Endothelial cell of umbilical vein (primary cell): ENCODE data around the gene PYCR2. TPM values are rescaled to one million over a fixed set of nuclear protein-coding genes. Genes with fewer than 3 reads are reported as not detected.

Experiments used
- BruUV-seq: library from RNA; stranded (reverse); fragments of 400-500 nt; replicated peaks from 2 replicates; lab custom pipeline; 2021; lab: Mats Ljungman, UMichigan
- CTCF ChIA-PET: fragments of 300-600, 350-600 bp; sonication (Branson Sonifier 250); formaldehyde crosslinking; loops from one replicate; lab custom pipeline; 2021; ENCODE audit warnings: antibody characterized with exemption, inconsistent platforms; lab: Charles Lee
- POLR2A ChIA-PET: fragments of 300-600, 350-600 bp; sonication (Branson Sonifier 250); formaldehyde crosslinking; loops from one replicate; lab custom pipeline; 2021; ENCODE audit warnings: antibody characterized with exemption, inconsistent platforms; lab: Charles Lee
- DNase-seq: peaks from one replicate; pipeline ENCODE4 v3.0.0-alpha.2; 2011; ENCODE audit warnings: low read depth, low spot score
- FAIRE-seq: peaks from 2 replicates; lab custom pipeline; 2011; peaks lifted over from hg19 to GRCh38; lab: Jason Lieb, UNC
- H2AFZ ChIP-seq: 2 replicates; pipeline ENCODE4 v1.6.0; 2012; ENCODE audit warnings: low read depth, low read length, control low read depth, inconsistent platforms
- H3K27ac ChIP-seq: 2 replicates; pipeline ENCODE4 v1.5.1; 2011; ENCODE audit warnings: low read depth, mild to moderate bottlenecking, control low read depth, low read length, moderate library complexity; ENCODE audit not compliant: insufficient read depth
- H3K27me3 ChIP-seq, 2 experiments: 2 replicates each; pipeline versions ENCODE4 v1.6.0 to v1.6.1; 2011; ENCODE audit warnings: low read length in 2 of 2, mixed read lengths in 1 of 2; ENCODE audit not compliant: control insufficient read depth in 2 of 2, insufficient read depth in 2 of 2
- H3K36me3 ChIP-seq, 2 experiments: 2 replicates in 1 of 2; 3 replicates in 1 of 2; pipeline ENCODE4 v1.5.1; 2011; ENCODE audit warnings: low read length in 2 of 2, mild to moderate bottlenecking in 1 of 2, moderate library complexity in 1 of 2; ENCODE audit not compliant: control insufficient read depth in 2 of 2, insufficient read depth in 2 of 2; ENCODE audit errors: extremely low read depth in 1 of 2
- H3K4me1 ChIP-seq: 3 replicates; pipeline ENCODE4 v1.5.1; 2011; ENCODE audit warnings: mild to moderate bottlenecking, low read length; ENCODE audit not compliant: control insufficient read depth, insufficient read depth; ENCODE audit errors: extremely low read depth
- H3K4me2 ChIP-seq: 2 replicates; pipeline ENCODE4 v1.6.1; 2011; ENCODE audit warnings: low read length, control low read depth, mixed read lengths; ENCODE audit not compliant: insufficient read depth
- H3K4me3 ChIP-seq, 3 experiments: fragments of 200-600 bp in 1 of 3; sonication (generic), shearing (Covaris generic) in 1 of 3; replicated peaks in 1 of 3; 2 replicates each; pipeline ENCODE4 v1.5.1; 2011 to 2016; ENCODE audit warnings: control low read depth in 3 of 3, low read length in 3 of 3, mild to moderate bottlenecking in 2 of 3, inconsistent platforms in 1 of 3, low read depth in 1 of 3, moderate library complexity in 1 of 3; ENCODE audit not compliant: insufficient read depth in 1 of 3
- H3K79me2 ChIP-seq: 2 replicates; pipeline ENCODE4 v1.6.0; 2012; ENCODE audit warnings: low read length, inconsistent platforms; ENCODE audit not compliant: control insufficient read depth, insufficient read depth
- H3K9ac ChIP-seq: replicated peaks from 2 replicates; pipeline ENCODE3; 2011; ENCODE audit warnings: low read length, control low read depth; ENCODE audit not compliant: insufficient read depth; ENCODE audit errors: extremely low read depth
- H3K9me1 ChIP-seq: replicated peaks from 3 replicates; pipeline ENCODE4 v1.6.0; 2011; ENCODE audit warnings: mild to moderate bottlenecking, low read length; ENCODE audit not compliant: control insufficient read depth, insufficient read depth; ENCODE audit errors: extremely low read depth
- H3K9me3 ChIP-seq: replicated peaks from 2 replicates; pipeline ENCODE4 v1.5.1; 2012; ENCODE audit warnings: low read length, inconsistent platforms; ENCODE audit not compliant: control insufficient read depth, insufficient read depth
- H4K20me1 ChIP-seq: replicated peaks from 2 replicates; pipeline ENCODE3; 2011; ENCODE audit warnings: mild to moderate bottlenecking, low read length; ENCODE audit not compliant: control insufficient read depth, insufficient read depth; ENCODE audit errors: extremely low read depth
- EZH2 ChIP-seq: IDR thresholded peaks from 2 replicates; pipeline ENCODE4 v1.6.1; 2012; ENCODE audit warnings: borderline replicate concordance, low read depth, mild to moderate bottlenecking, moderate library complexity, low read length, inconsistent platforms; ENCODE audit not compliant: severe bottlenecking
- FOS ChIP-seq: IDR thresholded peaks from 2 replicates; pipeline ENCODE4 v1.6.1; 2011; ENCODE audit warnings: mild to moderate bottlenecking, low read length, moderate library complexity, borderline replicate concordance; ENCODE audit not compliant: insufficient read depth
- GATA2 ChIP-seq: IDR thresholded peaks from 2 replicates; pipeline ENCODE4 v1.7.0; 2011; ENCODE audit warnings: low read depth, mild to moderate bottlenecking, moderate library complexity, mixed read lengths, low read length; ENCODE audit not compliant: insufficient read length, insufficient read depth
- JUN ChIP-seq: IDR thresholded peaks from 2 replicates; pipeline ENCODE4 v1.6.1; 2011; ENCODE audit warnings: borderline replicate concordance, low read depth; ENCODE audit not compliant: insufficient read length, insufficient read depth
- MYC ChIP-seq: IDR thresholded peaks from one replicate; pipeline ENCODE4 v1.6.1; 2011; ENCODE audit warnings: mild to moderate bottlenecking, low read depth, low read length
- dilution Hi-C: fragments of 300-500 bp; cut with MboI; formaldehyde crosslinking; loops from one replicate; pipeline ENCODE4 v1.15.0; 2019; ENCODE audit warnings: low sequenced_read_pairs; ENCODE audit not compliant: extremely low pct_ligation_motif_present
- intact Hi-C: fragments of 100-400 bp; cut with micrococcal nuclease; formaldehyde crosslinking; loops from one replicate; pipeline ENCODE4 v1.10.0; 2022
- polyA plus RNA-seq, 4 experiments: library from polyadenylated mRNA; depleted of rRNA in 3 of 4; stranded (reverse) in 3 of 4; unstranded in 1 of 4; fragments of >200 nt; gene quantifications; 2 replicates each; pipeline versions ENCODE4 v1.2.1 to v1.2.3, GENCODE V29; 2011 to 2012; ENCODE audit warnings: missing spikeins in 1 of 4
- total RNA-seq: library from RNA; stranded (reverse); gene quantifications from 2 replicates; pipeline ENCODE4 v1.2.3, GENCODE V29; 2021
- TF ChIP-seq, protein P1 (sequence below), 2 donors: IDR thresholded peaks; 1 replicate in 1 of 2; 2 replicates in 1 of 2; pipeline ENCODE4 v1.5.1; 2011; ENCODE audit warnings: low read length in 2 of 2, mild to moderate bottlenecking in 2 of 2, moderate library complexity in 2 of 2, control low read depth in 1 of 2, inconsistent platforms in 1 of 2, low read depth in 1 of 2; ENCODE audit not compliant: insufficient read depth in 1 of 2; ENCODE audit errors: extremely low read depth in 1 of 2
- TF ChIP-seq, protein P2 (sequence below): IDR thresholded peaks from 2 replicates; pipeline ENCODE4 v1.6.1; 2011; ENCODE audit not compliant: insufficient read depth, insufficient read length

PYCR2 gene
- total and polyA plus RNA-seq, 2 donors (not counting 3 experiments of a cell fraction or from before 2014, with no cell fraction given), result 64.6 to 65.1 TPM

DNA sequence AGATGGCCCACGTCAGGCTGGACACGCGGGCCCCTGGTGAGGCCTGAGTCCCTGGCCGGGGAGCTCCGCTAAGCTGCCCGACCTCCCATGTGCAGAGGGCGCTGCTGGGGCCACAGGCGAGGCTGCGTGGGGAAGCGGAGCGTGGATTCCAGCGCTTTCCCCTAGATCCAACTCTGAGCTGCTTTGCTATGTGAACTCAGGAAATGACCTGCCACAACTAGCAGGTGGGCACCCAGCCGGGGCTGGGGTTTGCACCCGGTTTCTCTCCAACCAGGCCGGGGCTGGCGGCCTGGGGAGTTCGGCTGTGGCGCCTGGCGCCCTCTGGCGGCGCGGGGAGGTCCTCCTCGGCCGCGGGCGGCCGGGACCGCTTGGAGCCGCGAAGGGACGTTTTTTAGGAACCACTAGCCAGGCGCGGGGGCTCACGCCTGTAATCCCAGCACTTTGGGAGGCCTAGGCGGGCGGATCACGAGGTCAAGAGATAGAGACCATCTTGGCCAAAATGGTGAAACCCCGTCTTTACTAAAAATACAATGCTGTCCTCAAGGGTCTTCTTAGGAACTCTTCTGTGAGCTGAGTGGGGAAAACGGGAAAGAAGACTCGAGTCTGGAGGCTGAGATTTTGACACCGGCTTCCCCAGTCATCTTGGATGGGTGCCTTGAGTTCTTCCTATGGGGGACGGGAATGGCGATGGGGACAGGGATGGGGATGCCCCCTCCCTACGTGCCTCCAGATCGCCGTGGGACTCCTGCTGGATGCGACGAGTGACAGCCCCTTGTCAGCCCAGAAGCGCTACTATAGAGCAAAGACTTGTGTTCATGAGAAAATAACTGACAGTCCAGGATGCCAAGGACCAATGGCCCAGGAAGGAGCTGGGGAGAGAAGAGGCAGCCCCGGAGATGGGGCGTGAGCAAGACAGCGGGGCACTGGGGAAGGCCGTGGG lies 12.6 kb downstream of the PYCR2 start:
- dilution Hi-C loops, result no loop called here
- no peak overlapping the region for H3K27ac ChIP-seq
- H3K9me3 ChIP-seq, result no peaks in the 10 kb centered on the region
- H3K79me2 ChIP-seq, result no peaks in the 10 kb centered on the region
- no peaks in the 10 kb centered on the region for H3K9me1 ChIP-seq
- no peak overlapping the region for H3K4me3 ChIP-seq
- TF ChIP-seq, protein P1, sequence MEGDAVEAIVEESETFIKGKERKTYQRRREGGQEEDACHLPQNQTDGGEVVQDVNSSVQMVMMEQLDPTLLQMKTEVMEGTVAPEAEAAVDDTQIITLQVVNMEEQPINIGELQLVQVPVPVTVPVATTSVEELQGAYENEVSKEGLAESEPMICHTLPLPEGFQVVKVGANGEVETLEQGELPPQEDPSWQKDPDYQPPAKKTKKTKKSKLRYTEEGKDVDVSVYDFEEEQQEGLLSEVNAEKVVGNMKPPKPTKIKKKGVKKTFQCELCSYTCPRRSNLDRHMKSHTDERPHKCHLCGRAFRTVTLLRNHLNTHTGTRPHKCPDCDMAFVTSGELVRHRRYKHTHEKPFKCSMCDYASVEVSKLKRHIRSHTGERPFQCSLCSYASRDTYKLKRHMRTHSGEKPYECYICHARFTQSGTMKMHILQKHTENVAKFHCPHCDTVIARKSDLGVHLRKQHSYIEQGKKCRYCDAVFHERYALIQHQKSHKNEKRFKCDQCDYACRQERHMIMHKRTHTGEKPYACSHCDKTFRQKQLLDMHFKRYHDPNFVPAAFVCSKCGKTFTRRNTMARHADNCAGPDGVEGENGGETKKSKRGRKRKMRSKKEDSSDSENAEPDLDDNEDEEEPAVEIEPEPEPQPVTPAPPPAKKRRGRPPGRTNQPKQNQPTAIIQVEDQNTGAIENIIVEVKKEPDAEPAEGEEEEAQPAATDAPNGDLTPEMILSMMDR (IDR thresholded peaks at IDR 0.05; ENCODE audit: extremely low read depth in 1 of 2, insufficient read depth in 1 of 2, low read depth in 1 of 2, low read length in 2 of 2), result peak; percentile 88 to 90
- TF ChIP-seq MYC, result no peak
- H3K4me1 ChIP-seq, result no peaks in the 10 kb centered on the region
- H3K36me3 ChIP-seq, result peaks cover 0 to 4% of the 10 kb centered on the region in 2 experiments
- CTCF ChIA-PET, result interaction anchor here (0.6 to 7.1 kb wide), 38 partner anchors 9 to 593 kb away, joined by 3 to 82 read pairs (median 5); partner anchors contain the start of genes EPHX1, LEFTY1, PYCR2 and SRP9
- H4K20me1 ChIP-seq, result no peaks in the 10 kb centered on the region
- DNase-seq, result peak; percentile 47
- intact Hi-C loops, result loop anchor here (1.0 to 5.0 kb wide), 8 partner anchors 29 to 436 kb away; partner anchors contain the start of genes EPHX1, SRP9 and TMEM63A
- no TSS peak for BruUV-seq
- POLR2A ChIA-PET, result no interaction called here
- H2AFZ ChIP-seq, result peak overlapping the region; percentile 33
- no peaks in the 10 kb centered on the region for H3K27me3 ChIP-seq
- no peak overlapping the region for H3K4me2 ChIP-seq
- FAIRE-seq, result no peak
- no peak overlapping the region for H3K9ac ChIP-seq

DNA sequence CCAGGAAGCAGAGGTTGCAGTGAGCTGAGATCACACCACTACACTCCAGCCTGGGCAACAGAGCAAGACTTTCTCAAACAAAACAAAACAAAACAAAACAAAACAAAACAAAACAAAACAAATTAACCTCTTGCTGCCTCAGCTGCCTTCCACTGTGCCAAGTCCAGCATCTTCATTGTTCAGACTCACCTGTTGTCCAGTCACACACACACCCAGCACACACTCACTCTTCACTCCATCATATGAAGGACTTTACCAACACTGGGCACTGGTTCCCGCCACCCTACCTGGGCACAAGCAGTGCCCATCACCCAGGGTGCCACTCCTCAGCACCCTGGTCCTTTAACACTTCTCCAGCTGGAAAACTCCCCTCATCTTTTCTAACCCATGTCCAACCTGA lies 14.6 kb downstream of the PYCR2 start:
- no peaks in the 10 kb centered on the region for H4K20me1 ChIP-seq
- no peak overlapping the region for H3K4me3 ChIP-seq
- intact Hi-C loops (no loop called here), dilution Hi-C loops (no loop called here)
- no peak overlapping the region for H2AFZ ChIP-seq
- TF ChIP-seq, protein P2, sequence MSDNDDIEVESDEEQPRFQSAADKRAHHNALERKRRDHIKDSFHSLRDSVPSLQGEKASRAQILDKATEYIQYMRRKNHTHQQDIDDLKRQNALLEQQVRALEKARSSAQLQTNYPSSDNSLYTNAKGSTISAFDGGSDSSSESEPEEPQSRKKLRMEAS, result no peak
- no peak for TF ChIP-seq MYC
- no peak for TF ChIP-seq GATA2
- no peak for TF ChIP-seq EZH2
- TF ChIP-seq JUN, result no peak
- TF ChIP-seq FOS, result no peak
- TF ChIP-seq, protein P1 (IDR thresholded peaks at IDR 0.05; ENCODE audit: extremely low read depth in 1 of 2, insufficient read depth in 1 of 2, low read depth in 1 of 2, low read length in 2 of 2), result no peak
- H3K36me3 ChIP-seq, result peaks cover 0 to 2% of the 10 kb centered on the region in 2 experiments
- H3K4me2 ChIP-seq, result no peak overlapping the region
- no peaks in the 10 kb centered on the region for H3K4me1 ChIP-seq
- ChIA-PET CTCF (interaction anchor here (3.6 to 7.1 kb wide), 2 partner anchors 28 to 433 kb away, joined by 40 to 82 read pairs; partner anchors contain the start of gene TMEM63A), POLR2A (no interaction called here)
- H3K27ac ChIP-seq, result no peak overlapping the region
- no peak for DNase-seq
- H3K27me3 ChIP-seq, result no peaks in the 10 kb centered on the region
- H3K9ac ChIP-seq, result no peak overlapping the region
- no TSS peak for BruUV-seq
- H3K9me3 ChIP-seq, result no peaks in the 10 kb centered on the region
- no peaks in the 10 kb centered on the region for H3K79me2 ChIP-seq
- FAIRE-seq, result no peak
- H3K9me1 ChIP-seq, result no peaks in the 10 kb centered on the region
